ELF-1 (cell line): ENCODE results near the gene BMERB1.
A peak's percentile ranks its signal among the peaks of the same experiment; 100 is the strongest.
"Not testable (repeated sequence)": the region's sequence is repeated elsewhere in the genome, so short reads cannot be mapped to it uniquely, and the experiment has no call there.

Experiments
- DNase-seq: peaks from one replicate; pipeline ENCODE4 v3.0.0-alpha.2; 2016; ENCODE audit warnings: low read depth, low spot score

The BMERB1 gene

GRCh38 chr16:15557258-15557657 lies 122.9 kb downstream of the BMERB1 start:
- DNase-seq = no peak

DNA sequence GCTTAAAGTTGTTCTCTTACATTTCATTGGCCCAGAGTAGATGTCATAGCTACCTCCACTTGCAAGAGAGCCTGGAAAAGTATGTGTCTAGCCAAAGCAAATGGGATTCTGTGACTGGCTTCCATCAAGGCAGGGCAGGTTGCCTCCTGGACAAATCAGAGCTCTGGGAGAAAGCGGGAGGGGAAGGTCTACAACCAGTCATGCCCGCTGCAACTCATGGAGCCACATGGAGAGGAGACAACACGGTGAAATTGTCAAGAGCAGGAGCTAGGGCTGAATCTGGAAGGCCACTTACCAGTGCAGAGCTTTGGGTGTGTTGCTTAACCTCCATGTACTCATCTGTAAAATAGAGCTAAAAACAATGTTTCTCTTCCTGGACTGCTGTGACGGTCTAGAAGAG lies 124.8 kb downstream of the BMERB1 start:
- no peak for DNase-seq

- no peak for DNase-seq
Measured at GRCh38 chr16:15564604-15565339, 130.4 kb downstream of the BMERB1 start.

DNA sequence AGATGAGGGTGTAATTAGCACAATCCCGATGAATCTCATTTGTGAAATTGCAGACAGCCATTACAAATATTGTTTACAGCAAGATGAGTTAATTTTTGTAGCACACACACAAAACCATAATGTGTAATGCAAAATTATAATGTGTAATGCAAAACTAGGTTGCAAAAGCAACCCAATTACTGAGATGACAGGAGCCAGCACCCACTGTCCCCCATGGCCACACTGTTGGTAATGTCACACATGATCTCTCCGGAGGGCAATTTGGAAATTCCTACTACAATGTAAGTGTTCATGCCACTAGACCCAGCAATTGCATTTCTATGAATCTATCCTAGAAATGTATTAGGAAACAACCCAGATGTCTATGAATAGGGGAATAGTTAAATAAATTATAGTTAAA lies 131.7 kb downstream of the BMERB1 start:
- DNase-seq = no peak

- no peak for DNase-seq
Measured at GRCh38 chr16:15567823-15568222, 133.4 kb downstream of the BMERB1 start.

GRCh38 chr16:15570666-15571065 lies 136.3 kb downstream of the BMERB1 start:
- not testable (repeated sequence) for DNase-seq

GRCh38 chr16:15571557-15571956 lies 137.2 kb downstream of the BMERB1 start:
- no peak for DNase-seq

DNA sequence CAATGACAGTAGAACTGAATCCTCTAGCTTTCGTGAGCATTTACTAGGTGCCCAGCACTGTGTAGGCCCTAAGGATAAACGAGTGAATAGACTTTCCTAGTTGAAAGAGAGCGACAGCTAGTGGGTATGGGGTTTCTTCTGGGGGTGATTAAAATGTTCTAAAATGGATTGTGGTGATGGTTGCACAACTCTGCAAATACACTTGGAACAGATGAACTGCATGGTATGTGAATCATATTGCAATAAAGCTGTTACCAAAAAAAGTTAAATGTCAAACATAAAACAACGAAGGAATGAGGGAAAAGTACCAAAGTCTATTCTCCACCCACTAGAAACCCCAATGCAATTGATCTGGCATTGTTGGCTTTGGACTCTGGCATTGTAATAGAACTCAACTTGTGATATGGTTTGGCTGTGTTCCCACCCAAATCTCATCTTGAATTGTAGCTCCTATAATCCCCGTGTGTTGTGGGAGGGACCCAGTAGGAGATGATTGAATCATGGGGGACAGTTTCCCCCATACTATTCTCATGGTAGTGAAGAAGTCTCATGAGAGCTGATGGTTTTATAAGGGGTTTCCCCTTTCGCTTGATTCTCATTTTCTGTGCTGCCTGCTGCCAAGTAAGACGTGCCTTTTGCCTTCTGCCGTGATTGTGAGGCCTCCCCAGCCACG lies 138.1 kb downstream of the BMERB1 start:
- DNase-seq = no peak

- DNase-seq = no peak
Measured at GRCh38 chr16:15573274-15573895, 139.0 kb downstream of the BMERB1 start.

DNA sequence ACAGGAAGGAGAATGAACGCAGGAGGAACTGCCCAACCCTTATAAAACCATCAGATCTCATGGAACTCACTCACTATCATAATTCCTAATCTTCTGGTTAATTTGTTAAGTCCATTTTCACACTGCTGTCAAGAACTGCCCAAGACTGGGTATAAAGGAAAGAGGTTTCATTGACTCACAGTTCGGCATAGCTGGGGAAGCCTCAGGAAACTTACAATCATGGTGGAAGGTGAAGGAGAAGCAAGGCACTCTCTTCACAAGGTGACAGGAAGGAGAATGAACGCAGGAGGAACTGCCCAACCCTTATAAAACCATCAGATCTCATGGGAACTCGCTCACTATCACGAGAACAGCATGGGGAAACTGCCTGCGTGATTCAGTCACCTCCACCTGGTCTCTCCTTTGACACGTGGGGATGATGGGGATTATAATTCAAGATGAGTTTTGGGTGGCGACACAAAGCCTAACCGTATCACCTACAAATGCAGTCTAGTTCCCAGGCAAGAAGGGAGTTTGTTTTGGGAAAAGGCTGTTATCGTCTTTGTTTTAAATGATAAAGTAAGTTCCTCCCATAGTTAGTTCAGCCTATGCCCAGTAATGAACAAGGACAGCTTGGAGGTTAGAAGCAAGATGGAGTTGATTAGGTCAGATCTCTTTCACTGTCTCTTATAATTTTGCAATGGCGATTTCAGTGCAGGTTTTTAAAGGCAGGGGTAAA lies 139.7 kb downstream of the BMERB1 start:
- not testable (repeated sequence) for DNase-seq

DNA sequence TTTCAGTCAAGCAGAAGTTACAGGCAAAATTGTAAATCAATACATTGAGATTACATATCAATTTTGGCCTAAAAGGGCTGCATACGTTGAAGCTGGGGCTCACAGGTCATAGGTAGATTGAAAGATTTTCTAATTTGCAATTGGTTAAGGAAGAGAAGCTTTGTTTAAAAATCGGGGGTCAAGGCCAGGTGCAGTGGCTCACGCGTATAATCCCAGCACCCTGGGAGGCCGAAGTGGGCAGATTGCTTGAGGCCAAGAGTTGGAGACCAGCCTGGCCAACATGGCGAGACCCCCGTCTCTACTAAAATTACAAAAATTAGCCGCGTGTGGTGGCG lies 140.2 kb downstream of the BMERB1 start:
- no peak for DNase-seq

GRCh38 chr16:15575293-15576049 lies 141.1 kb downstream of the BMERB1 start:
- no peak for DNase-seq

DNA sequence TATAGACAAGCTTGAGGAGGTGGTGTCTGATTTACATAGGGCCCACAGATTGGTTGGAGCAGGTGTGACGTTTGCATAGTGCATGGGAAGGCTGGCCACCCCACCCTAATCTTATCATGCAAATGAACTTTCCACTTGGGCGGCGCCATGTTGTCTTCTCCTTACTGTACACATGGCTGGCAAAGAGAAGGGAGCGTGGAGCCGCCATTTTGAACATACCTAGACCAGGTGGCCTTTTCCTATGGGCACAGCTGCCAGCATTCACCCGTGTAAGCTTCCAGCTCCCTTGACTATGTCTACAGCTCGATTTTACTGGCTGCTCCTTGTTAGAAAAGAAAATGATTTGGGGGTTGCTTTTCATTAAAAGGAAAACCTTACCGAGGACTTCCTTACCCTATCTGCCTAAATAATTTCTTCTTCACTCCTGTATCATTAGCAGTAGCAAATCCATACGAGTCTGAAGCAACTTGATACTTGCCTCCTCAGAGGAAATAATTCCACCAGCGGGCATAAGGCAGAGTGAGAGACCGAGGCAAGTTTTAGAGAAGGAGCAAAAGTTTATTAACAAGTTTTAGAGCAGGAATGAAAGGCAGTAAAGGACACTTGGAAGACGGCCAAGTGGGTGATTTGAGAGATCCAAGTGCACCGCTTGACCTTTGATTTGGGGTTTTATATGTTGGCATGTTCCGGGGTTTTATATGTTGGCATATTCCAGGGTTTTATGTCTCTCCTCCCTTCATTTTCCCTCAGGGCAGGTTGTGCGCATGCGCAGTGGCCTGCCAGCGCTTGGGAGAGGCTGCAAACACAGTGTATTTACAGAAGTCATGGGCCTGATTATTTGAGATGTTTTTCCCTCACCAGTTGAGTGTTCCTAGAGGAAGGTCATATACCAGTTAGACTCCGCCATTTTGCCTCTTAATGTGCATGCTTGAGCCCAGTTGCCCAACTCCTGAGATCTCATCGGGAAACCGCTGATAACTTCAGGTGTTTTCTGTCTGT lies 142.9 kb downstream of the BMERB1 start:
- DNase-seq = peak; percentile 70

DNA sequence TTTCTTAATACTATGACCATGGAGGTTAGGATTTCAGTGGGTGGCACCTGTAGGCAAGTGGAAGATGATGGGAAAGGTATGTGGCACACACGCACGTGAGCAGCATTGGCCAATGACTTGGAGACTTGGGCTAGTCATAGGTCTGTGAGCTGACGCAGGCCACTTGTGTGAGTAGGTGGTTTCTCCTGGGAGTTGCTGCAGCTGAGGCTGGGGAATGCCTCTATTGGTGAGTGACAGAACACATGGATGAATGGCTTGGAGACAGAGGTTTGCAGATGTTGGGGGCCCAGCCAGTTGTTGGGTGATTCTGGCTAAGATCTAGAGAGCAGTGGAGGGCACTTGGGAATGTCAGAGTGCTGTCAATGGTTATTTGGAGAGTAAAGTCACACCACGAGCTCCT lies 144.4 kb downstream of the BMERB1 start:
- DNase-seq = no peak

DNA sequence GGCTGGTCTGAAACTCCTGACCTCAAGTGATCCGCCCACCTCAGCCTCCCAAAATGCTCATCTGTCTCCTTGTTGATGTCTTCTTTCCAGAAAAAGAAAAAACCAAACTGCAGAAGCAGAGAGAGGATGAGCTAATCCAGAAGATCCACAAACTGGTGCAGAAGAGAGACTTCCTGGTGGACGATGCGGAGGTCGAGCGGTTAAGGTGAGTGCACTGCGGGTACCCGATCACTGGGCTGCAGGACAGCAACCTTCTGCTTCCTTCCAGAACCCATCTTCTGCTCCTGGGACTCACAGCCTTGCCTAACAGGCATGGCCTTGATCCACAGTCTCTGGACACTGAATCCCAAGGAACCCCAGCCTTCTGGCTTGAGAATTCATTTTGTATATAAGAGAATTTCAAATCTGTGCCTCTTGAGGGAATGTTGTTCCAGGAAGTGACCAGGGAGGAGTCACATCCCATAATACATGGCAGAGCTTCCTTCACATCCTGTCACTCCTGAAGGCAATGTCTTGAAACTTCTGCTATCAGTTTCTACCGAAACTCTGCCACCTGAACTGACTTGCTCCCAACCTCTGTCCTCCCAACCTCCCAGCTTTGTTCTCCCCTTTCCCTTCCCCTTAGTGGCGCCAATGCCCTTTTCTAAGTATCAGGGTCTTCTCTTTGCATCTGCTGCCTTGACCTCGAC lies 146.9 kb downstream of the BMERB1 start:
- no peak for DNase-seq

GRCh38 chr16:15583526-15583925 lies 149.1 kb downstream of the BMERB1 start:
- DNase-seq = no peak

DNA sequence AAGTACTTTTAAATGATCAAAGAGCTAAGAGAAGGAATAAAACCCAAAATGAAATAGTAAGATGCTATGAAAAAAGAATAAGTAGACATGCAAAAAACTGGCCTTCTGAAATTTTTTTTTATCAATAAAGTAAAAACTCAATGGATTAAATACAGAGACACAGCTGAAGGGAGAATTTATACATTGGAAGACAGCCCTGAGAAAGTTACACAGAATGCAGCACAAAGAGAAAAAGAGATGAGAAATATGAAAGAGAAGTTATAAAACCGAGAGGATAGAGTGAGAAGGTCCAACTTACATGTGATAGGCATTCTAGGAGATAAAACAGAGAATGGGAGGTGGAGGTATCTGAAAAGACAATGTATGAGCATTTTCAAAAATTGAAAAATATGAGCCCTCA lies 151.6 kb downstream of the BMERB1 start:
- DNase-seq = no peak

DNA sequence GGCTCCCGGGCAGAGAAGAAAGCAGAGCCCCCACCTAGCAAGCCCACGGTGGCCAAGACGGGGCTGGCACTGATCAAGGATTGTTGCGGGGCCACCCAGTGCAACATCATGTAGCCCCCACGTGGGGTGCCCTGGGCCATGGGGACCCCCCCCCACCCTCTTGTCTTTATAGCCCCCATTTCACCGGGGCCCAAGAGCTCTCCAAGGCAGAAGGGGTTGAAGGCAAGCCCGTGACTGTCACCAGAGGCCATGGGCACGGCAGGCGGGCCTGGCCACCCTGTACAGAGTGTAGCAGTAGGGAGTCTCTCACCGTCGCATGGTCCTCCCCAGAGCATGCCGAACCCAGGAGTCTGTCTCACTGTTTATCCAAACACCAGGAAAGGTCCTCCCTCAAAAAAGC lies 152.3 kb downstream of the BMERB1 start:
- DNase-seq = no peak

DNA sequence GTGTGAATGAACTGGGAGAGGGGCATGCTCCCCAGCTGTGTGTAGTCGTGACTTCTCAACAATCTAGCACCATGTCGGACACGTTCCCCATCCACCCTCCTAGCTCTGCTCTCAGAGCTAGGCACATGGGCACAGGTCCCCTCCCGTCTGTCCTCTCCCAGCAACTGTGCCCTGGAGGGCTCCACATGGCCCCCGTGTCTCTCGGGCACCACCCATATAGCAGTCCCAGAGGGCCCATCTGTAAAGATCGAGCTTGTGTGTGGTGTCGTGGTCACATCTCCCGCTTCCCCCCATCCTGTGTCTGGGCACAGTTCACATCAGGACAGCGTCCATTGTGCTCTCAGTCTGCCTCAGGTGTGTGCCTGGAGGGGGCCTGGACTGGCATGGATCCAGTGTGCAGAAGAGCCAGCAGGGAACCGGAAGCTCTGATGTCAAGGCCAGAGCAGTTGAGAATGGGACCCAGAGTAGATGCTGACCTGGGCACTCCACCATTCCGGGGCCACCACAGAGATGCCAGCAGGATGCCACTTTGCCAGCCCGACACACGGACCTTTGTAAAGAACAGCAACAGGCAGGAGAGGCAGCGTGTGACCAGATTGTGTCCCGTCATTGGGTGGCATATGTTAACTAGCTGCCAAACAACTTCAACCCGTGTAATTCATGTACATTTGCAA lies 152.9 kb downstream of the BMERB1 start:
- no peak for DNase-seq
